HCT116 (cell line): ENCODE results near the gene TLE5. TPM values are rescaled to one million over a fixed set of nuclear protein-coding genes. Genes with fewer than 3 reads are reported as not detected.

Experiments used
- ATAC-seq: fragments of 200-7000 bp; cut with Tn5 transposase; 2 replicates; pipeline ENCODE4 v1.9.1; 2020; ENCODE audit warnings: mild to moderate bottlenecking, moderate library complexity
- BruUV-seq: library from RNA; stranded (reverse); fragments of 400-500 nt; replicated peaks from 2 replicates; lab custom pipeline; 2021; lab: Mats Ljungman, UMichigan
- CTCF ChIA-PET: fragments of 300-600 bp; sonication (Branson Sonifier 250); formaldehyde crosslinking; loops from one replicate; lab custom pipeline; 2021; ENCODE audit warnings: antibody characterized with exemption; lab: Charles Lee
- POLR2A ChIA-PET: fragments of 300-600, 350-600 bp; sonication (Branson Sonifier 250); formaldehyde crosslinking; loops from one replicate; lab custom pipeline; 2021; ENCODE audit warnings: antibody characterized with exemption; lab: Charles Lee
- RAD21 ChIA-PET, 2 experiments: fragments of 300-600 bp; sonication (Branson Sonifier 250); formaldehyde crosslinking; loops; one replicate each; lab custom pipeline; 2023; ENCODE audit warnings: low total read pairs in 2 of 2; ENCODE audit not compliant: uncharacterized antibody in 2 of 2, unreplicated experiment in 2 of 2, low non-redundant PET in 1 of 2; lab: Charles Lee
- DNase-seq: peaks from one replicate; pipeline ENCODE4 v3.0.0-alpha.2; 2010; ENCODE audit warnings: low read depth, low spot score
- H2AFZ ChIP-seq: fragments of 200-600 bp; shearing (Covaris generic), sonication (generic); 2 replicates; pipeline ENCODE4 v1.6.1; 2017; ENCODE audit warnings: low read depth, mixed run types, mixed read lengths, antibody characterized with exemption, low read length; ENCODE audit not compliant: poor library complexity, severe bottlenecking
- H3K27ac ChIP-seq: 2 replicates; pipeline ENCODE4 v1.5.1; 2012; ENCODE audit warnings: low read depth, low read length
- H3K27me3 ChIP-seq: fragments of 200-600 bp; sonication (generic); 2 replicates; pipeline ENCODE4 v1.6.1; 2016; ENCODE audit warnings: mixed run types, low read length, mixed read lengths; ENCODE audit not compliant: insufficient read depth
- H3K36me3 ChIP-seq, 2 experiments: fragments of 200-500 bp in 1 of 2; fragments of 200-600 bp in 1 of 2; sonication (Bioruptor generic) in 1 of 2; sonication (generic) in 1 of 2; 2 replicates each; pipeline versions ENCODE4 v1.5.1 to v1.6.1; 2014 to 2016; ENCODE audit warnings: low read length in 2 of 2, inconsistent platforms in 1 of 2, mixed read lengths in 1 of 2, mixed run types in 1 of 2; ENCODE audit not compliant: insufficient read depth in 2 of 2, control insufficient read depth in 1 of 2
- H3K4me1 ChIP-seq, 2 experiments: fragments of 200-600 bp in 1 of 2; sonication (generic) in 1 of 2; 2 replicates each; pipeline versions ENCODE4 v1.5.1 to v1.6.1; 2012 to 2017; ENCODE audit warnings: low read length in 2 of 2, inconsistent platforms in 1 of 2, mild to moderate bottlenecking in 1 of 2, mixed read lengths in 1 of 2, mixed run types in 1 of 2, moderate library complexity in 1 of 2; ENCODE audit not compliant: insufficient read depth in 2 of 2, control insufficient read depth in 1 of 2
- H3K4me2 ChIP-seq: fragments of 200-600 bp; sonication (generic); 2 replicates; pipeline ENCODE4 v1.6.1; 2017; ENCODE audit warnings: mixed run types, low read length, mixed read lengths
- H3K4me3 ChIP-seq, 2 experiments: fragments of 200-600 bp in 1 of 2; sonication (generic) in 1 of 2; replicated peaks in 1 of 2; 2 replicates each; pipeline ENCODE4 v1.5.1; 2011 to 2016; ENCODE audit warnings: low read length in 2 of 2, control low read depth in 1 of 2, low read depth in 1 of 2, mild to moderate bottlenecking in 1 of 2, mixed read lengths in 1 of 2, mixed run types in 1 of 2
- H3K79me2 ChIP-seq: fragments of 200-600 bp; sonication (generic); 2 replicates; pipeline ENCODE4 v1.6.1; 2017; ENCODE audit warnings: mild to moderate bottlenecking, mixed run types, low read length, moderate library complexity, mixed read lengths; ENCODE audit not compliant: insufficient read depth
- H3K9ac ChIP-seq: fragments of 200-600 bp; sonication (generic); 2 replicates; pipeline ENCODE4 v1.6.1; 2016; ENCODE audit warnings: low read length, mixed read lengths
- H3K9me2 ChIP-seq: fragments of 200-600 bp; sonication (generic), shearing (Covaris generic); 2 replicates; pipeline ENCODE4 v1.6.1; 2017; ENCODE audit warnings: mixed run types, mild to moderate bottlenecking, moderate library complexity; ENCODE audit not compliant: insufficient read depth
- H3K9me3 ChIP-seq, 2 experiments: fragments of 200-500 bp in 1 of 2; fragments of 200-600 bp in 1 of 2; sonication (Bioruptor generic) in 1 of 2; sonication (generic) in 1 of 2; 2 replicates each; pipeline ENCODE4 v1.6.1; 2014 to 2017; ENCODE audit warnings: low read length in 2 of 2, mixed read lengths in 2 of 2, inconsistent platforms in 1 of 2, low read depth in 1 of 2, mild to moderate bottlenecking in 1 of 2, mixed run types in 1 of 2, moderate library complexity in 1 of 2; ENCODE audit not compliant: control insufficient read depth in 1 of 2, insufficient read depth in 1 of 2
- H4K20me1 ChIP-seq: fragments of 200-600 bp; sonication (generic), shearing (Covaris generic); 2 replicates; pipeline ENCODE4 v1.6.1; 2017; ENCODE audit warnings: mixed run types, mild to moderate bottlenecking, moderate library complexity; ENCODE audit not compliant: insufficient read depth
- CEBPB ChIP-seq: IDR thresholded peaks from 2 replicates; pipeline ENCODE4 v1.6.1; 2012; ENCODE audit warnings: low read depth
- JUND ChIP-seq: IDR thresholded peaks from 2 replicates; pipeline ENCODE4 v1.6.1; 2012
- TCF7L2 ChIP-seq: IDR thresholded peaks from 2 replicates; pipeline ENCODE4 v1.7.0; 2011; ENCODE audit warnings: borderline replicate concordance, inconsistent platforms; ENCODE audit not compliant: insufficient read depth, insufficient read length; ENCODE audit errors: extremely low read depth
- intact Hi-C: fragments of 100-400 bp; cut with micrococcal nuclease; formaldehyde crosslinking; loops from 2 replicates; pipeline ENCODE4 v1.10.0; 2022
- total RNA-seq: library from RNA; stranded (reverse); gene quantifications from one replicate; pipeline ENCODE4 v1.2.1, GENCODE V29; 2021; ENCODE audit not compliant: unreplicated experiment

Gene TLE5
- total RNA-seq, 1 experiment from 2014 or later = 263 TPM

- BruUV-seq = no TSS peak
- Histone ChIP-seq H3K4me1 (peaks cover 0 to 3% of the 10 kb centered on the region in 2 experiments; a peak in 1 of 4 replicates), H3K9me2 (no peaks in the 10 kb centered on the region), H3K79me2 (no peaks in the 10 kb centered on the region), H3K4me3 (no peak overlapping the region), H3K9me3 (no peaks in the 10 kb centered on the region), H3K27ac (no peak overlapping the region), H3K36me3 (no peaks in the 10 kb centered on the region; a peak in 1 of 4 replicates), H3K27me3 (no peaks in the 10 kb centered on the region), H2AFZ (no peak overlapping the region), H3K9ac (no peak overlapping the region), H4K20me1 (no peaks in the 10 kb centered on the region), H3K4me2 (no peak overlapping the region)
- ChIA-PET RAD21 (no interaction called here), CTCF (no interaction called here), POLR2A (no interaction called here)
- ATAC-seq = no peak
- no peak for TF ChIP-seq JUND
- no peak for TF ChIP-seq CEBPB
- TF ChIP-seq TCF7L2 = no peak
- intact Hi-C loops = no loop called here
- no peak for DNase-seq
Measured at GRCh38 chr19:3003046-3003445, 59.2 kb downstream of the TLE5 start.

Other genes starting within 250 kb of the TLE5 start
- 4.0 TPM for gene ZNF554, start 242.6 kb downstream of the TLE5 start, total RNA-seq
- 4.5 TPM for gene ZNF555, start 221.0 kb downstream of the TLE5 start, total RNA-seq
- gene ZNF556, start 195.2 kb downstream of the TLE5 start, total RNA-seq = not detected
- 8.3 TPM for gene ZNF57, start 161.6 kb downstream of the TLE5 start, total RNA-seq
- gene ZNF77, start 117.5 kb downstream of the TLE5 start, total RNA-seq = 5.9 TPM
- 10.9 TPM for gene TLE6, start 84.9 kb downstream of the TLE5 start, total RNA-seq
- gene TLE2, start 33.2 kb downstream of the TLE5 start, total RNA-seq = 35.6 TPM
- gene GNA11, start 31.9 kb upstream of the TLE5 start, total RNA-seq = 56.5 TPM
- gene GNA15, start 73.5 kb upstream of the TLE5 start, total RNA-seq = 1.5 TPM
- gene S1PR4, start 116.3 kb upstream of the TLE5 start, total RNA-seq = 0.71 TPM
- gene NCLN, start 123.4 kb upstream of the TLE5 start, total RNA-seq = 119 TPM
- gene CELF5, start 162.2 kb upstream of the TLE5 start, total RNA-seq = 2.5 TPM